PC-3 (cell line): ENCODE measurements around the gene SCFD1. TPM values are rescaled to one million over a fixed set of nuclear protein-coding genes. Genes with fewer than 3 reads are reported as not detected.
"Not testable (repeated sequence)": the region's sequence is repeated elsewhere in the genome, so short reads cannot be mapped to it uniquely, and the experiment has no call there.

ENCODE experiments used
- ATAC-seq: fragments of 200-7000 bp; cut with Tn5 transposase; 2 replicates; pipeline ENCODE4 v1.9.1; 2020; ENCODE audit warnings: mild to moderate bottlenecking, moderate library complexity
- BruUV-seq: library from RNA; stranded (reverse); fragments of 400-500 nt; replicated peaks from 2 replicates; lab custom pipeline; 2021; lab: Mats Ljungman, UMichigan
- CTCF ChIA-PET: fragments of 300-600 bp; sonication (Branson Sonifier 250); formaldehyde crosslinking; loops from one replicate; lab custom pipeline; 2022; ENCODE audit warnings: antibody characterized with exemption; lab: Charles Lee
- POLR2A ChIA-PET: fragments of 300-600 bp; sonication (Branson Sonifier 250); formaldehyde crosslinking; loops from one replicate; lab custom pipeline; 2022; ENCODE audit warnings: antibody characterized with exemption; ENCODE audit not compliant: unreplicated experiment; lab: Charles Lee
- DNase-seq: peaks from one replicate; pipeline ENCODE4 v3.0.0-alpha.2; 2015
- H2AFZ ChIP-seq: fragments of 300-600 bp; sonication (generic); 2 replicates; pipeline ENCODE4 v1.6.0; 2016; ENCODE audit warnings: antibody characterized with exemption, low read length
- H3F3A ChIP-seq: fragments of 300-600 bp; sonication (generic); one replicate; pipeline ENCODE4 v1.6.0; 2017; ENCODE audit warnings: antibody characterized with exemption, low read length, control low read depth, mild to moderate bottlenecking; ENCODE audit not compliant: unreplicated experiment
- H3K27ac ChIP-seq: fragments of 300-600 bp; sonication (generic); 2 replicates; pipeline ENCODE4 v1.5.1; 2016; ENCODE audit warnings: mild to moderate bottlenecking, low read length
- H3K27me3 ChIP-seq: fragments of 300-600 bp; sonication (generic); 2 replicates; pipeline ENCODE4 v1.6.1; 2016; ENCODE audit warnings: low read length, mixed read lengths
- H3K36me3 ChIP-seq: fragments of 300-600 bp; sonication (generic); 2 replicates; pipeline ENCODE4 v1.6.1; 2016; ENCODE audit warnings: low read depth, mixed run types, low read length, mixed read lengths
- H3K4me1 ChIP-seq: fragments of 300-600 bp; sonication (generic); 2 replicates; pipeline ENCODE4 v1.5.1; 2016; ENCODE audit warnings: low read length; ENCODE audit not compliant: insufficient read depth
- H3K4me2 ChIP-seq: fragments of 300-600 bp; sonication (generic); 2 replicates; pipeline ENCODE4 v1.6.0; 2016; ENCODE audit warnings: low read length
- H3K4me3 ChIP-seq: fragments of 300-600 bp; sonication (generic); 2 replicates; pipeline ENCODE4 v1.5.1; 2016; ENCODE audit warnings: mild to moderate bottlenecking, low read length, mixed read lengths
- H3K79me2 ChIP-seq: fragments of 300-600 bp; sonication (generic); 2 replicates; pipeline ENCODE4 v1.6.1; 2017; ENCODE audit warnings: low read length, mixed read lengths
- H3K9ac ChIP-seq: fragments of 300-600 bp; sonication (generic); 2 replicates; pipeline ENCODE4 v1.6.0; 2016; ENCODE audit warnings: mild to moderate bottlenecking, low read length
- H3K9me2 ChIP-seq: fragments of 300-600 bp; sonication (generic); replicated peaks from 2 replicates; pipeline ENCODE4 v1.6.1; 2016; ENCODE audit warnings: mixed run types, low read length, mixed read lengths
- H3K9me3 ChIP-seq: fragments of 300-600 bp; sonication (generic); 2 replicates; pipeline ENCODE4 v1.6.1; 2016; ENCODE audit warnings: low read length, mixed read lengths
- H4K20me1 ChIP-seq: fragments of 300-600 bp; sonication (generic); 2 replicates; pipeline ENCODE4 v1.6.1; 2016; ENCODE audit warnings: low read length, mixed read lengths
- EZH2 ChIP-seq: fragments of 300-600 bp; sonication (generic); IDR thresholded peaks from one replicate; pipeline ENCODE4 v1.6.1; 2017; ENCODE audit warnings: antibody characterized with exemption, mild to moderate bottlenecking, low read length; ENCODE audit not compliant: unreplicated experiment
- EZH2phosphoT487 ChIP-seq: fragments of 300-600 bp; sonication (generic); IDR thresholded peaks from 2 replicates; pipeline ENCODE4 v1.6.1; 2018; ENCODE audit warnings: mild to moderate bottlenecking, antibody characterized with exemption, low read length, borderline replicate concordance
- intact Hi-C: fragments of 100-400 bp; cut with micrococcal nuclease; formaldehyde crosslinking; loops from 2 replicates; pipeline ENCODE4 v1.9.0; 2023
- total RNA-seq: library from RNA; depleted of rRNA; stranded (reverse); fragments of >200 nt; gene quantifications from 2 replicates; pipeline ENCODE4 v1.2.3, GENCODE V29; 2014
- TF ChIP-seq, protein P1 (sequence below): fragments of 300-600 bp; sonication (generic); conservative IDR thresholded peaks from 2 replicates; pipeline ENCODE4 v1.5.1; 2017; ENCODE audit warnings: antibody characterized with exemption, low read depth, mild to moderate bottlenecking, low read length

Gene SCFD1
- total RNA-seq, 1 experiment from 2014 or later, result 72.3 TPM

DNA sequence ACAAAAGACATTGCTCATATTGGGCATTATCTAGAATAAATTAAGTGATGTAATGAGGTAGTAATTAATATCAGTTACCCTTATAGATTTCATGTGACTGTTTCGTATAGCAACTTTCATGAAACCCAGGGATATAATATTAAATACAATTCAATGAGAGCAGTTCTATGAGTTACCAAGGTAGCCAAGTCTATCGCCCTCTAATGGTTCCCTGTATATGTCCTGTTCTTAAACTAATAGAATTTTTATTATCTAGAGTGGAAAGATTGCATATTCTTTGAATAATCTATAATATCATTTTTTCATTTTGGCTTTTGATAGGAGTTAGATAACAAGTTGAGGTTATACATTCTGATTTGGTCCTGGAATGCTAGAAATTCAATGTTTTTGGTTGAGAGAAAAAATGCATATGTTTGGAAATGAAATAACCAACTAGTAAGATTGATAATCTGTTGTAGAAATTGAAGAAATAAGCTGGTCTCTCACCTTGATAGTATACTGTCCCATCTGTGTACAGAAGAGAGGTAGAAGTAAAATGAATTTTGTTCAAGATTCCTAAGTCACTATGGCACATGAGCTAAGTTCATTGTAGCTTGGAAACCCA is 59.7 kb downstream of the SCFD1 start:
- intact Hi-C loops, result no loop called here
- CTCF ChIA-PET, result no interaction called here
- H4K20me1 ChIP-seq, result no peaks in the 10 kb centered on the region

DNA sequence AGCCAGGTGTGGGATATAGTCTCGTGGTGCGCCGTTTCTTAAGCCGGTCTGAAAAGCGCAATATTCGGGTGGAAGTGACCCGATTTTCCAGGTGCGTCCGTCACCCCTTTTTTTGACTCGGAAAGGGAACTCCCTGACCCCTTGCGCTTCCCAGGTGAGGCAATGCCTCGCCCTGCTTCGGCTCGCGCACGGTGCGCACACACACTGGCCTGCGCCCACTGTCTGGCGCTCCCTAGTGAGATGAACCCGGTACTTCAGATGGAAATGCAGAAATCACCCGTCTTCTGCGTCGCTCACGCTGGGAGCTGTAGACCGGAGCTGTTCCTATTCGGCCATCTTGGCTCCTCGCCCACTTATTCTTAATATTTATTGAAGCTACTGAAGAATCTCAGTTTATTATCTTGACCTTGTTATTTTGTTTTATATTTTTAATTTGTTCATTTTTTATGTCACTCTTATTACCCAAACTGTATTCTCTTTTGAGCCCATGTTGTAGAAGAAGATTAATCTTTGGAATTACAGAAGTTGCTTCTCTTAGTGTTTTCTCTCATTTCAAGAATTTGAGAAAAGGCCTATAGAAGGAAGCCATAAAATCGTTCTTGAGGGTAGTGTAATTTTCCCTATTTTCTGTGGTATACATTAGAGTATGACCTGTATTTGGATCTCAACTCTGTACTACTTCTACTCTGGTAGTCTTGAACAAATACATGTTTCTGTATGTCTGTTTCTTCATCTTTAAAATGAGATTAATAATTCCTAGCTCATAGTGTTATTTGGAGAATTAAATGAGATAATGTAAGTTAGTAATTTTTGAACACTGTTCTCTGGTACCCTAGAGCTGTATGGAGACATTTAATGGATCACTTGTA is 68.6 kb downstream of the SCFD1 start:
- H3F3A ChIP-seq, CTCF ChIA-PET, H3K79me2 ChIP-seq, H4K20me1 ChIP-seq, H3K27me3 ChIP-seq, POLR2A ChIA-PET, H3K36me3 ChIP-seq, H3K9me3 ChIP-seq, BruUV-seq, H3K4me1 ChIP-seq, intact Hi-C loops, H3K9me2 ChIP-seq: not testable (repeated sequence)
- Histone ChIP-seq H3K4me2 (peak overlapping the region; percentile 82), H3K4me3 (peak overlapping the region; percentile 63), H3K9ac (peak overlapping the region; percentile 55), H2AFZ (peak overlapping the region; percentile 49), H3K27ac (peak overlapping the region; percentile 34)
- peak; percentile 59 for DNase-seq
- peak; percentile 27; the same call in 1 of the 2 replicates for ATAC-seq

More for the DNA sequence above, 59.7 kb downstream of the SCFD1 start:
- Histone ChIP-seq H3F3A (no peaks in the 10 kb centered on the region), H3K27ac (no peak overlapping the region), H2AFZ (no peak overlapping the region), H3K79me2 (no peaks in the 10 kb centered on the region), H3K4me1 (no peaks in the 10 kb centered on the region), H3K9me3 (no peaks in the 10 kb centered on the region), H3K36me3 (peaks cover 5% of the 10 kb centered on the region; the same call in 1 of the 2 replicates), H3K9ac (no peak overlapping the region), H3K9me2 (no peaks in the 10 kb centered on the region), H3K27me3 (no peaks in the 10 kb centered on the region), H3K4me2 (no peak overlapping the region), H3K4me3 (no peak overlapping the region)
- BruUV-seq, result no TSS peak
- DNase-seq, result peak; percentile 38
- TF ChIP-seq, protein P1, sequence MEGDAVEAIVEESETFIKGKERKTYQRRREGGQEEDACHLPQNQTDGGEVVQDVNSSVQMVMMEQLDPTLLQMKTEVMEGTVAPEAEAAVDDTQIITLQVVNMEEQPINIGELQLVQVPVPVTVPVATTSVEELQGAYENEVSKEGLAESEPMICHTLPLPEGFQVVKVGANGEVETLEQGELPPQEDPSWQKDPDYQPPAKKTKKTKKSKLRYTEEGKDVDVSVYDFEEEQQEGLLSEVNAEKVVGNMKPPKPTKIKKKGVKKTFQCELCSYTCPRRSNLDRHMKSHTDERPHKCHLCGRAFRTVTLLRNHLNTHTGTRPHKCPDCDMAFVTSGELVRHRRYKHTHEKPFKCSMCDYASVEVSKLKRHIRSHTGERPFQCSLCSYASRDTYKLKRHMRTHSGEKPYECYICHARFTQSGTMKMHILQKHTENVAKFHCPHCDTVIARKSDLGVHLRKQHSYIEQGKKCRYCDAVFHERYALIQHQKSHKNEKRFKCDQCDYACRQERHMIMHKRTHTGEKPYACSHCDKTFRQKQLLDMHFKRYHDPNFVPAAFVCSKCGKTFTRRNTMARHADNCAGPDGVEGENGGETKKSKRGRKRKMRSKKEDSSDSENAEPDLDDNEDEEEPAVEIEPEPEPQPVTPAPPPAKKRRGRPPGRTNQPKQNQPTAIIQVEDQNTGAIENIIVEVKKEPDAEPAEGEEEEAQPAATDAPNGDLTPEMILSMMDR, result peak; percentile 78
- no peak for TF ChIP-seq EZH2
- POLR2A ChIA-PET, result no interaction called here
- peak; percentile 53; the same call in 1 of the 2 replicates for ATAC-seq

DNA sequence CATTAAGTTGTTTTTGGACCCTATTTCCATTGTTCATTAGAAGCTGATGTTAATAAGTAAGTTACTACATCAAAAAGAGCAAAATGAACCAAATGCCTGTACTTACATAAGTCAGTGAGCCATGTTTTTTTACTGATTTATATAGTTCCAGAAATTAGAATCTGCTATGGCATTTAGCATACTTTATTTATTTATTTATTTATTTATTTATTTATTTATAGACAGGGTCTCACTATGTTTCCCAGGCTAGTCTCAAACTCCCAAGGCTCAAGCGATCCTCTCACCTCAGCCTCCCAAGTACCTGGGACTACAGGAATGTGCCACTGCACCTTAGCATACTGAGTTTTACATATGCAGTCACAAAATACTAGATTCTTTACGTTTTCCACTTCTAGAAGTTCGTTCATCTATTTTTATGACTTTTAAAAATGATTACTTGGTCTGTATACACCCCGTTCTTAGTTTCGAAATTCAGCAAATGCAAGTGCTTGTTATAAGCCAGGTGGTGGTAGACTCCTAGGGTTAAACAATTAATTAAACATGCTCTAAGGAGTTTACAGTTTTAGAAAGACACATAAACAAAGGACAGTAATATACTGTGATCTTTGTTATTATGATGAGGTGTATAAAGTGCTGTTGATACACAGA is 69.8 kb downstream of the SCFD1 start:
- H3K27ac ChIP-seq, result no peak overlapping the region
- H4K20me1 ChIP-seq, result no peaks in the 10 kb centered on the region
- ATAC-seq (no peak), DNase-seq (no peak)
- CTCF ChIA-PET, result no interaction called here
- BruUV-seq, result no TSS peak
- H3K9me2 ChIP-seq, result no peaks in the 10 kb centered on the region
- no peak for TF ChIP-seq EZH2
- TF ChIP-seq EZH2phosphoT487, result no peak
- TF ChIP-seq, protein P1, result no peak
- H3F3A ChIP-seq, result peaks cover 3% of the 10 kb centered on the region
- intact Hi-C loops, result no loop called here
- H3K4me1 ChIP-seq, result peaks cover 9% of the 10 kb centered on the region
- peak overlapping the region; percentile 63 for H3K4me3 ChIP-seq
- no peaks in the 10 kb centered on the region for H3K9me3 ChIP-seq
- no peaks in the 10 kb centered on the region for H3K27me3 ChIP-seq
- peaks cover 8% of the 10 kb centered on the region; the same call in 1 of the 2 replicates for H3K79me2 ChIP-seq
- H3K36me3 ChIP-seq, result peaks cover 4% of the 10 kb centered on the region; the same call in 1 of the 2 replicates
- no peak overlapping the region for H2AFZ ChIP-seq
- no peak overlapping the region for H3K9ac ChIP-seq
- H3K4me2 ChIP-seq, result peak overlapping the region; percentile 82
- POLR2A ChIA-PET, result no interaction called here
